Activated naive CD8-positive, alpha-beta T cell treated with anti-CD3 and anti-CD28 coated beads, Interleukin-2, amount 50 U/mL, for 16 hours (primary cell): Measurements from ENCODE around the gene LHFPL3.
"Not testable (repeated sequence)": the region's sequence is repeated elsewhere in the genome, so short reads cannot be mapped to it uniquely, and the experiment has no call there.

Experiments used
- DNase-seq: peaks from one replicate; pipeline ENCODE4 v3.0.0-alpha.2; 2020; ENCODE audit warnings: low read depth, low spot score

The LHFPL3 gene

GRCh38 chr7:104328296-104328969 lies at the start of gene LHFPL3:
LHFPL3 (plus strand) TSS chr7:104328603.
- no peak for DNase-seq

DNA sequence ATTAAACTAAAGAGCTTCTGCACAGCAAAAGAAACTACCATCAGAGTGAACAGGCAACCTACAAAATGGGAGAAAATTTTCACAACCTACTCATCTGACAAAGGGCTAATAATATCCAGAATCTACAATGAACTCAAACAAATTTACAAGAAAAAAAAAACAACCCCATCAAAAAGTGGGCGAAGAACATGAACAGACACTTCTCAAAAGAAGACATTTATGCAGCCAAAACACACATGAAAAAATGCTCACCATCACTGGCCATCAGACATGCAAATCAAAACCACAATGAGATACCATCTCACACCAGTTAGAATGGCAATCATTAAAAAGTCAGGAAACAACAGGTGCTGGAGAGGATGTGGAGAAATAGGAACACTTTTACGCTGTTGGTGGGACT lies 46.7 kb upstream of the LHFPL3 start:
- not testable (repeated sequence) for DNase-seq

- DNase-seq = no peak
Measured at GRCh38 chr7:104286839-104287238, 41.6 kb upstream of the LHFPL3 start.

- no peak for DNase-seq
Measured at GRCh38 chr7:104288137-104288536, 40.3 kb upstream of the LHFPL3 start.

DNA sequence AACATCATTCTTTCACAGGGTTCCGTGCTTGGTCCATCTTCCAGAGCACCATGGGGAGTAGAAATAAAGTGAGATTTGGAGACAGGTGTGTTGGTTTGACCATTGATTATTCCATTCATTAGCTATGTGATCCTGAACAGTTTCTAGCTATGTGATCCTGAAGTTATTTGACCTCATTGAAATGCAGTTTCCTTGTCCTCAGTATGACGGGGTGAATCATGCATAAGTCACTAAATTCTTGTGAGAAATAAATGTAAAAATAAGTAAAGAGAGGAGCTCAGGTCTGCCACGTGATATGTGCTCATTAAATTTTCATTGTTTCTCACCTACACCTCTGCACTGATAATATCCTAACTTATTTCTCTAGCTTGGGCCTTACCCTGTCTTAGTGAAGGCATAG lies 34.1 kb upstream of the LHFPL3 start:
- DNase-seq = no peak

- DNase-seq = no peak
Measured at GRCh38 chr7:104296266-104296665, 32.1 kb upstream of the LHFPL3 start.

DNA sequence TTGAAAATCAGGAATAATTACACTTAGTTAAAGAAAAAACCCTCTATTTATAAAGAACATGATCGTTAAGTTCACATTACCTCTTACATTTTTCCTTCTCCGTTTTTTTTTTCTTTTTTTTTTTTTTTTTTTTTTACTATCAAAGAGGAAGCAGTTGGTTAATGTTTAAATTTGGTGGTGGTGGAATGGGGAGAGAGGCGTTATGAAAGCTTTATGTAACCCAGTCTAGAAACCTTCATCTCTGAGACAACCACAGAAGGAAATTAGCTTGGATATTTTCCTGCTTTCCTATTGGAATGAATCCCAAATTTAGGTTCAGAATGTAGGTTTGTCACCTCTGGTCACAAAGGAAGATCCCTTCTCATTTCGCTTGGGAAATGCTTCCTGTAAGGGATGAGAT lies 31.5 kb upstream of the LHFPL3 start:
- no peak for DNase-seq

GRCh38 chr7:104299323-104299722 lies 29.1 kb upstream of the LHFPL3 start:
- DNase-seq = no peak

- DNase-seq = no peak
Measured at GRCh38 chr7:104299777-104300176, 28.6 kb upstream of the LHFPL3 start.

DNA sequence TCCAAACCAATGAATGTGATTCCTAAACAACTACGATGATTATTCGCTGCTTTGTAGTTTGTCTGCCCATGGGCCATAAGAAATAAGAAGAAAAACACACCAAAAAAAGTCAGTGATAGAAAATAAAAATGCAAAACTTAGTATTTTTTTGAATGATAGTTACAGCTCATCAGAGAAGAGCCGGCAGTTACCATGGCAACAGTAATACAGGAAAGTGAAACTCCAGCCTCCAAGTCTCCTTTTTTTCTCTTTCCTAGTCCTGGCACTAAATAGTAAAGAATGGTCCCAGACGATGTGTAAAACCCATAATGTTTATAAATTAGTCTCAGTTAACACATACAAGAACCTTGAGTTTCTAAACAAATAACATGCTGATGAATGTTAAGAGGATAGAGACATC lies 21.6 kb upstream of the LHFPL3 start:
- DNase-seq = no peak

DNA sequence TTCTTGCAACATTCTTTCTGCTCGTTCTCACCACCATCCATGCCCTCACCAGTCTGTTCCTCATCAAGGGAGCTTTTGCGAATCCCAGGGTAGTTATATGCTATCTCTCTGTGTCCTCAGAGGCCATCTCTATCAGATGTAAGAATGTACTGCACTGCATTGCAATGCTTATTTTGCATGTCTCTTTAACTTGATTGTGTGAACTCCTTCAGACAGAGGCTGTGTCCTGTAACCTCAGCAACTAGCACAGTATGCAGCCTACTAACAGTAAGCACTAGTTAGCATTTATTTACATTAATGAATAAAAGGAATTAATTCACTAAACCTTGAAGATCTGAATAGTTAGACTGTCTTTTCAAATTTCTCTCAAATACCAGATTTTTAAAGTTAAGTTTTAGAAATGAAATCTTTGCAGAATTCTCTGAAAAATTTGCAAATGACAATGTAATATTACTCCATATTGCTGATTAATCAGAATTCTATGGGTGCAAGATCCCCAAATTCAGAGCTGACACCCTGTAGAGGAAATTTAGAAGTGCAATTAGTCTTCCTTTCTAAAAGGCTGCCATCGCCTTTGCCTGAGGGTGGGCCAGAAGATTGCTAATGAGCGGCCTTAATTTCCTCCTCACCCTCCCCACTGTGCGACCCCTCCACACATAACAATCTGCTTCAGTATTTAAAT lies 10.3 kb upstream of the LHFPL3 start:
- no peak for DNase-seq

DNA sequence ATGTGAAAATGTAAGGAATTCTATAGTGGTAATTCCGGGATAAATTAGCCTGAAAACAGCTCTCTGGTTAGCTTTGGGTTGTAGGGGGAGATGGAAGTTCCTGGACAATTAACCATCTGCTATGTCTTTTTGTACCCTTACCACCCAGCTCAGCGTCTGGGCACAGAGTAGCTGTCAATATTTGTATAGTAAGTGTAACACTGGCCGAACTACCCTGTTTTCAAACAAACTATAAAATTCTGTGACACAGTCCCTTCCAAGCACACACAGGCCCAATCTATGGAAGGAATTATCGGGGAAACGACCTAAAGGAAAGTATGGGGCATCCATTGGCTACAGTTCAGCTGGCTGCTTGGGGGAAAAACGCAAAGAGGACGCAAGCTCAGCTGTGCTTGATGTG lies 869 bp upstream of the LHFPL3 start:
- DNase-seq = no peak

DNA sequence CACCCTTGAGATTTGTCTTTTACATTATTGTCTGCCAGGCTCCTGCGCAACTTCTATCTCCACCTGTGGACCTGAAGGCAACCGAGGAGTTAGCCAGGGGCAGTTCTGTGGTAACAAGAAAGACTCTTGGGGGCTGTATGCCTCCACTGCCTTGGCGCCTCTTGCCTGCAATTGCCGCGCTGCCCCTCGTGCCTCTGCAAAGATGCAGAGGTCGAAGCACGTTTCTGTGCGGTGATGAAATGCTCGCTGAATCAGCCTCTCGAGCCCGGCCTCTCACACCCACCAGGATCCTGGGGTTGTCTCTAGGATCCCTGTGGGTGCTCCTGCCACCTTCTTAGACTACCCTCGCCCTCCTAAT lies 486 bp upstream of the LHFPL3 start:
- no peak for DNase-seq

- no peak for DNase-seq
Measured at GRCh38 chr7:104328970-104329825, 795 bp downstream of the LHFPL3 start.

DNA sequence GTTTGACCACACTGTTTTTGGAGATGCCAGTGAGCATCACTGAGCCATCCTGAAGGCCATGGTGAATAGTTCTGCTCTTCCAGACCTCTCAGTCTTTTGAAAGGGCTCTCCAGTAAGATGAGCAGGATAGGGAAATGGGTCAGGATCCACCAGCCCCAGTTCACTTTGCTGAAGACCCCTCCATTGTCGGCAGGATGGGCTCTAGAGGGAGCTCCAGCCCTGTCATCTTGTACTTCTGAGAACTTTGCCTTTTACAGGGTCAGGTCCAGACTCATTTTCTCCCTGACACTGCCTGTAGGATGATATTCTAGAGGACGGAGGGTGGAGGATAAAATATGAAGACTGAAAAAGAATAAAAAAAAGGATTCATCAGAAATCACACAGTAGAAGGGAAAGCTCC lies 13.1 kb downstream of the LHFPL3 start:
- DNase-seq = no peak

GRCh38 chr7:104352736-104353135 lies 24.3 kb downstream of the LHFPL3 start:
- no peak for DNase-seq

DNA sequence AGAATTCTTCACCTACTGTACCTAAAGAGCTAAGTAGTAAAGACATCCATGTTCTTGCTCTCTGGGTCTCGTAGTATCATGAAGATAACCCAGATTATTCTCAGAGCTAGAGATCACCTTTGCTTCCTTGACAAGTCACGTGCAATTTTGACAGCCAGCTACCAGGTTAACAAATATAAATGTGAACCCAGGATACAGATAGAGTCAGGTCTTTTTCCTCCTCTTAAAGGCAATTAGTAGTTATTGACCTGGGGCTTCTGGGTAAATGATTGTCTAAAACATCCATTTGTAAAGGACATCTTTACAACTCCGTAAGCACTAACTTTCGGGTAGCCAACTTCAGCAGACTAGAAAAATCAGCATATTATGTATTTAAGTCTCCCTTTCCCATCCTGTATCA lies 28.8 kb downstream of the LHFPL3 start:
- no peak for DNase-seq

DNA sequence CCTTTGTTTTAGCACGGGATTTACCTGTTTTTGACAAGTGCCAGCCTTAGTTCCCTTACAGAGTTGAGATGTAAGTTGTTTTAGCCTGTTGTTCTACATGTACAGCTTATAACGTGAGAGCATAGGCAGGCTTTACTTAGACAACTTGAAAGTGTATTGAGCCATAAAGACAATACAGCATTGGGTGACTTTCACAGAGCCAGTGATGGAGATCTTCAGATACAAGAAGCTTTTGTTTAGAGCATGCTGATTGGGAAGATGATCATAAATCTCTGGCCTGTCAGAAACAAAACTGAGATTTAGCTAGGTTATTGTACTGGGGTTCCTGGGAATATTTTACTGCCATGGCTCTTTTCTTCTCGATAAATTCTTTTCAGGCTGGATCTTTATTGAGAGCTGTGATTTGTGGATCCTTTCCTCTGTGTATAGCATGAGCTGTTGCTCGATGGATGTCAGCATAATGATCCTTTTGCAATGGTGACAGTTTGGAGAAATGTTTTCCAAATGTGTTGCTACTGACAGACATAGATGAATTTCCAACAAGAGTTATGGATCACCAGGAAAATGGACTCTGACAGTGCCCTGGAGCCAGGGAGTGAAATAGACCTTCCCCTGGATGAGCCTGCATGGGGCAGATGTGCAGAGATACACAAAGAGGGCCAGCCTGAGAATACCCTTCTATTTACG lies 30.2 kb downstream of the LHFPL3 start:
- no peak for DNase-seq

DNA sequence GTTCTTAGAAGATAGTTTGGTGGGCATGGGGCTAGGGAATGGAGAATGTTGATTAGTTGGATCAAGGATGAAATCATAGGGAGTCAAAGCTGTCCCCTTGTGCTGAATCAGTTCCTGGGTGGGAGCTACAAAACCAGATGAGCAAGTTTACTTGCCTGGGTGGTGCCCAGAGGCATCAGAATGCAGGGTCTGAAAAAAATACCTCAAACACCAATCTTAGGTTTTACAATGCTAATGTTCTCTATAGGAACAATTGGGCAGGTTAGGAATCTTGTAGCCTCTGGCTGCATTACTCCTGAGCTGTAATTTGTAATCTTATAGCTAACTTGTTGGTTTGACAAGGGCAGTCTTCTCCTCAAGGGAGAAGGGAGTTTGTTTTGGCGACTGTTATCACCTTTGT lies 34.4 kb downstream of the LHFPL3 start:
- DNase-seq = no peak

DNA sequence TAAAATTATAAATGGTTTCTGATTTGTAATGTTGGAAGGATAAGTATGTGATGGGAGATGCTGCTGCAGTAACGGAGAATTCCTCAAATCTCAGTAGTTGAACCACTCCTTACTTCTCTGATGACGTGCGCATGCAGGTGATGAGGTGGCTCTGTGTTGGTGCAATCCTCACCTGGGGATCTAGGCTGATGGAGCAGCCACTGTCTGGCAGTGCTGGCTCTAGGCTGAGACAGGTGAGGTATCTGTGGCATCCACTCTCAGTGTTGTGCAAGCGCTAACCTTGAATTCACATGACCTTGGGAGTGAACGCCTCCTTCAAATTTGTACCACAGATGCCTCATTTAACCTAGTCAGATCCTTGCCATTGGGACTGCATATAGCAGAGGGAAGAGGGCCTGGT lies 35.0 kb downstream of the LHFPL3 start:
- DNase-seq = no peak

DNA sequence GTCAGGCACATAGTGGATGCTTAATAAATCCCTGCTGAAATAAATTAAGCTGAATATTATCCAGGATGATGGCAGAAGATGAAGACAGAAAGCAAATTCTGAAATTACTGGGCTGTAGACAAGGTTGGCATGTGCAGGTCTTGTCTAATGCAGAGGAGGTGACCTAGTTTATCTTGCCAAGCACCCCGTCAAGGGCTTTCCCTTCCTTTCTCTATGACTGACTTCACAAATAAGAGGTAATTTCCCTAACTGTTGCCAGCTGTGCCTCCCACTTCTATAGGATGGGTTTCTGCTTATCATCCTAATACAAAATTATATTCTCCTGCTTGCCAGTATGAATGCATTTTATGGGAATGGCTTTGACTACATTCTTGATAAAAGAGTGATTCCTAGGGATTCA lies 38.0 kb downstream of the LHFPL3 start:
- DNase-seq = no peak

- DNase-seq = no peak
Measured at GRCh38 chr7:104367926-104368325, 39.5 kb downstream of the LHFPL3 start.
